Measurements from ENCODE around the gene FBXO15. TPM values are rescaled to one million over a fixed set of nuclear protein-coding genes. Genes with fewer than 3 reads are reported as not detected.

FBXO15 gene
- total RNA-seq, 1 experiment from 2014 or later: 2.2 TPM

DNA sequence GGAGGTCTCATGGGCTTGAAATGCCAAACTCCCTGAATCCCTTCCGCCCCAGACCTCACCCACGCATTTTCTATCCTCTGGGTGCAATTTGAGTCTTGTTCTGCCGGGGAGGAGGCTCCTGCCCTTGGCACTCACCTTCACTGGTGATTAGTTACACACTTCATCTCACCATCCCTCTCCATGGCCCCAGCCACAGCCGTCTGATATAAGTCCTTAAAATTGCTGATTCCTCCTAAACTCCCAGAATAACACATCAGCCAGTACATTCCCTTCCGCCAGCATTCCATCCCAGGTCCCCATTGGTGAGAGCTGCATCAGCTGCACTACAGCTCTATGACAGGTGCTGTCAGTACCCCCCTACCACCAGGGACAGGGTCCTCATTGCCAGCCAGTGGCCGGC lies 4.6 kb upstream of the FBXO15 start:
- H3F3A ChIP-seq (ENCODE audit: insufficient read depth, low read depth): peaks cover under 1% of the 10 kb centered on the region; the same call in 1 of the 2 replicates
- no peak overlapping the region for H2AFZ ChIP-seq
- no TSS peak for BruUV-seq (replicated peaks)
- H4K20me1 ChIP-seq (ENCODE audit: insufficient read depth): peaks cover 7% of the 10 kb centered on the region; the same call in 1 of the 2 replicates
- POLR2A ChIA-PET (ENCODE audit: unreplicated experiment): no interaction called here
- intact Hi-C loops (cut with micrococcal nuclease; ENCODE audit: unreplicated experiment): no loop called here
- peaks cover 47% of the 10 kb centered on the region for H3K79me2 ChIP-seq (ENCODE audit: low read depth)
- no peaks in the 10 kb centered on the region for H3K9me2 ChIP-seq (ENCODE audit: insufficient read depth)
- H3K4me2 ChIP-seq: no peak overlapping the region
- no peak overlapping the region for H3K4me3 ChIP-seq
- CTCF ChIA-PET: no interaction called here
- H3K36me3 ChIP-seq (ENCODE audit: low read depth): peaks cover 24% of the 10 kb centered on the region; the same call in 1 of the 2 replicates
- H3K9me3 ChIP-seq (ENCODE audit: insufficient read depth, low read depth): no peaks in the 10 kb centered on the region
- TF ChIP-seq, protein P1, sequence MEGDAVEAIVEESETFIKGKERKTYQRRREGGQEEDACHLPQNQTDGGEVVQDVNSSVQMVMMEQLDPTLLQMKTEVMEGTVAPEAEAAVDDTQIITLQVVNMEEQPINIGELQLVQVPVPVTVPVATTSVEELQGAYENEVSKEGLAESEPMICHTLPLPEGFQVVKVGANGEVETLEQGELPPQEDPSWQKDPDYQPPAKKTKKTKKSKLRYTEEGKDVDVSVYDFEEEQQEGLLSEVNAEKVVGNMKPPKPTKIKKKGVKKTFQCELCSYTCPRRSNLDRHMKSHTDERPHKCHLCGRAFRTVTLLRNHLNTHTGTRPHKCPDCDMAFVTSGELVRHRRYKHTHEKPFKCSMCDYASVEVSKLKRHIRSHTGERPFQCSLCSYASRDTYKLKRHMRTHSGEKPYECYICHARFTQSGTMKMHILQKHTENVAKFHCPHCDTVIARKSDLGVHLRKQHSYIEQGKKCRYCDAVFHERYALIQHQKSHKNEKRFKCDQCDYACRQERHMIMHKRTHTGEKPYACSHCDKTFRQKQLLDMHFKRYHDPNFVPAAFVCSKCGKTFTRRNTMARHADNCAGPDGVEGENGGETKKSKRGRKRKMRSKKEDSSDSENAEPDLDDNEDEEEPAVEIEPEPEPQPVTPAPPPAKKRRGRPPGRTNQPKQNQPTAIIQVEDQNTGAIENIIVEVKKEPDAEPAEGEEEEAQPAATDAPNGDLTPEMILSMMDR (conservative IDR thresholded peaks at IDR 0.05): no peak
- no peak for TF ChIP-seq EZH2 (IDR thresholded peaks at IDR 0.05; ENCODE audit: low read depth)
- H3K4me1 ChIP-seq (replicated peaks; ENCODE audit: insufficient read depth): peaks cover 16% of the 10 kb centered on the region
- no peak overlapping the region for H3K27ac ChIP-seq
- no peaks in the 10 kb centered on the region for H3K27me3 ChIP-seq (ENCODE audit: insufficient read depth, low read depth)
- DNase-seq: no peak

- no peak for TF ChIP-seq EZH2 (IDR thresholded peaks at IDR 0.05; ENCODE audit: low read depth)
- TF ChIP-seq, protein P1 (conservative IDR thresholded peaks at IDR 0.05): no peak
- peaks cover 47% of the 10 kb centered on the region for H3K79me2 ChIP-seq (ENCODE audit: low read depth)
- no peak for DNase-seq
- peaks cover 7% of the 10 kb centered on the region; the same call in 1 of the 2 replicates for H4K20me1 ChIP-seq (ENCODE audit: insufficient read depth)
- H3K27me3 ChIP-seq (ENCODE audit: insufficient read depth, low read depth): no peaks in the 10 kb centered on the region
- no TSS peak for BruUV-seq (replicated peaks)
- ChIA-PET CTCF (no interaction called here), POLR2A (ENCODE audit: unreplicated experiment) (no interaction called here)
- no peak overlapping the region for H2AFZ ChIP-seq
- H3K4me2 ChIP-seq: peak overlapping the region; percentile 92
- peaks cover 16% of the 10 kb centered on the region for H3K4me1 ChIP-seq (replicated peaks; ENCODE audit: insufficient read depth)
- H3K9me3 ChIP-seq (ENCODE audit: insufficient read depth, low read depth): no peaks in the 10 kb centered on the region
- intact Hi-C loops (cut with micrococcal nuclease; ENCODE audit: unreplicated experiment): loop anchor here (2.0 to 5.0 kb wide), 2 partner anchors 142 to 347 kb away; partner anchors contain the start of genes CNDP2 and CYB5A
- 0 out of 2 replicates have a peak, but pooled peaks cover 12% of the 10 kb centered on the region for H3K36me3 ChIP-seq (ENCODE audit: low read depth)
- H3F3A ChIP-seq (ENCODE audit: insufficient read depth, low read depth): peaks cover 12% of the 10 kb centered on the region; the same call in 1 of the 2 replicates
- H3K9me2 ChIP-seq (ENCODE audit: insufficient read depth): no peaks in the 10 kb centered on the region
- H3K4me3 ChIP-seq: peak overlapping the region; percentile 80; the same call in 1 of the 2 replicates
- H3K27ac ChIP-seq: no peak overlapping the region
Observed at GRCh38 chr18:74149878-74150277, 2.2 kb upstream of the FBXO15 start.

DNA sequence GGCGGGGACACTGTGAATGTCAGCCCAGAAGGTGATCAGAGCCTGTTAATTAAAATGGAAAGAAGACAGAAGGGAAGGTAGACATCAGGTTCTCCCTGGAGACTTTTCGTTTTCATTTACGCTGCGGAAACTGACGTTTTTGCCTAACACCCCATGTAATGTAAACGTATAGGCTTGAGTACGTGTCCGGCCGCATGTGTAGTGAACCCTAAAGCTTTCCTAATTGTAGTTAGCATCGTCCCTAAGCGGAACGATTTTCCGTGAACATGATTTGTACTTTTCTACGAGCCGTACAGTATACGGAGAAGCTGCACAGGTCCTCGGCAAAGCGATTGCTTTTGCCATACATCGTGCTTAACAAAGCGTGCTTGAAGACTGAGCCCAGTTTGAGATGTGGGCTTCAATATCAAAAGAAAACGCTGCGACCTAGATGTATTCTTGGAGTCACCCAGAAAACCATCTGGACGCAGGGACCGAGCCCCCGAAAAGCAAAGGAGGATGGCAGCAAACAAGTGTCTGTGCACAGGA lies 973 bp upstream of the FBXO15 start:
- intact Hi-C loops (cut with micrococcal nuclease; ENCODE audit: unreplicated experiment): loop anchor here (1.0 to 5.0 kb wide), 3 partner anchors 37 to 348 kb away; partner anchors contain the start of genes CNDP2 and CYB5A

More for the DNA sequence above, 973 bp upstream of the FBXO15 start:
- Histone ChIP-seq H3K27me3 (ENCODE audit: insufficient read depth, low read depth) (no peaks in the 10 kb centered on the region), H3K4me1 (replicated peaks; ENCODE audit: insufficient read depth) (peaks cover 16% of the 10 kb centered on the region), H3K27ac (no peak overlapping the region), H3K79me2 (ENCODE audit: low read depth) (peaks cover 47% of the 10 kb centered on the region), H3F3A (ENCODE audit: insufficient read depth, low read depth) (peaks cover 12% of the 10 kb centered on the region; the same call in 1 of the 2 replicates), H3K4me2 (peak overlapping the region; percentile 92), H3K9me2 (ENCODE audit: insufficient read depth) (no peaks in the 10 kb centered on the region), H3K9me3 (ENCODE audit: insufficient read depth, low read depth) (no peaks in the 10 kb centered on the region), H2AFZ (peak overlapping the region; percentile 99), H4K20me1 (ENCODE audit: insufficient read depth) (peaks cover 3% of the 10 kb centered on the region; the same call in 1 of the 2 replicates), H3K36me3 (ENCODE audit: low read depth) (0 out of 2 replicates have a peak, but pooled peaks cover 7% of the 10 kb centered on the region), H3K4me3 (peak overlapping the region; percentile 80)
- POLR2A ChIA-PET (ENCODE audit: unreplicated experiment): no interaction called here
- CTCF ChIA-PET: no interaction called here
- TSS peak; percentile 71 for BruUV-seq (replicated peaks)
- DNase-seq: no peak
- TF ChIP-seq, protein P1 (conservative IDR thresholded peaks at IDR 0.05): no peak
- TF ChIP-seq EZH2 (IDR thresholded peaks at IDR 0.05; ENCODE audit: low read depth): no peak

Measured in PC-9 (cell line).